22Rv1 (cell line): ENCODE results near the gene EMID1.

Experiments used
- H3K27ac ChIP-seq: fragments of 450-650 bp; 2 replicates; pipeline ENCODE4 v1.5.1; 2017
- ZFX ChIP-seq: fragments of 450-650 bp; IDR thresholded peaks from 2 replicates; pipeline ENCODE4 v1.6.1; 2017; ENCODE audit warnings: antibody characterized with exemption, borderline replicate concordance
- TF ChIP-seq, protein P1 (sequence below): fragments of 450-650 bp; IDR thresholded peaks from 2 replicates; pipeline ENCODE4 v1.5.1; 2017; ENCODE audit warnings: mild to moderate bottlenecking

The EMID1 gene

DNA sequence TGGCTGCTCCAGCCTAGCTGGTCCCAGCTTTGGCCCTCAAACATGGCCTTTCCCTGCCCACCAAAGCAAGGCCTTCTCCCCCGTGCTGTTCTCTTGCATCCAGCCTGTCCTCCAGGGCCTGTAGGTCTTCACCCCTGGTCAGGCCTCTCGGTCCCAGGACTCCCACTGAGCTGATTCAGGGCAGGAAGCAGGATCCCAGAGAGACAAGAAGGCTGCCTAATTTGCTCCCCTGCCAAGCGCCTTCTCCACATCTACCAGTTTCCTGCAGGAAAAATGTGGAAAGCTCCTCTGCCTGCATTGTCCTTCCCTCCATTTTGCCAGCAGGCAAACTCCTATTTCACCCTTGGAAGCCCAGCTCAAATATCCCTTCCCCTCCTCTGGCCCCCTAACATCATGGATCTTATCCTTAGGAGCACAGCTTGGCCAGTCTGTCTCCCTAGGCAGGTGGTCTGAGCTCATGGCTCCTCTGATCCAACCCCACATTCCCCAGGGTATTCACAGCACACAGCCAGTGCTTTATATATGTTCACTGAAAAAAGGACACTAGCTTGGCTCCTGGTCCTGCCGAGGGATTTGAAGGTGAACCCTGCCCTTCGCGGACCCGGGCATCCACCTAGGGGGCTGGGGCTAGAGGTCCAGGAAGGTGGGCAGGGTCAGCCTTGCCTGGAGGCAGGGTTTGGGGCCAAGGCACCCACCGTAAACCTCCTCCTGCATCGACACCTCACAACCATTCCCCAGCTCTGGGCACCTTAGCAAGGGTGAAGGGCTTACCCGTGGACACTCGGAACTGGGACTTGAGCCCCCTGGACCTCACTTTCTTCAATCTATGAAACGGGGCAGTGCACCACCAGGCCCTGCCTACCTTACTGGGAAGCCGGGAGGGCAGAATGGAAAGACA is 61.1 kb downstream of the EMID1 start:
- peak overlapping the region; percentile 93 for H3K27ac ChIP-seq
- TF ChIP-seq ZFX: no peak
- TF ChIP-seq, protein P1, sequence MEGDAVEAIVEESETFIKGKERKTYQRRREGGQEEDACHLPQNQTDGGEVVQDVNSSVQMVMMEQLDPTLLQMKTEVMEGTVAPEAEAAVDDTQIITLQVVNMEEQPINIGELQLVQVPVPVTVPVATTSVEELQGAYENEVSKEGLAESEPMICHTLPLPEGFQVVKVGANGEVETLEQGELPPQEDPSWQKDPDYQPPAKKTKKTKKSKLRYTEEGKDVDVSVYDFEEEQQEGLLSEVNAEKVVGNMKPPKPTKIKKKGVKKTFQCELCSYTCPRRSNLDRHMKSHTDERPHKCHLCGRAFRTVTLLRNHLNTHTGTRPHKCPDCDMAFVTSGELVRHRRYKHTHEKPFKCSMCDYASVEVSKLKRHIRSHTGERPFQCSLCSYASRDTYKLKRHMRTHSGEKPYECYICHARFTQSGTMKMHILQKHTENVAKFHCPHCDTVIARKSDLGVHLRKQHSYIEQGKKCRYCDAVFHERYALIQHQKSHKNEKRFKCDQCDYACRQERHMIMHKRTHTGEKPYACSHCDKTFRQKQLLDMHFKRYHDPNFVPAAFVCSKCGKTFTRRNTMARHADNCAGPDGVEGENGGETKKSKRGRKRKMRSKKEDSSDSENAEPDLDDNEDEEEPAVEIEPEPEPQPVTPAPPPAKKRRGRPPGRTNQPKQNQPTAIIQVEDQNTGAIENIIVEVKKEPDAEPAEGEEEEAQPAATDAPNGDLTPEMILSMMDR: no peak

DNA sequence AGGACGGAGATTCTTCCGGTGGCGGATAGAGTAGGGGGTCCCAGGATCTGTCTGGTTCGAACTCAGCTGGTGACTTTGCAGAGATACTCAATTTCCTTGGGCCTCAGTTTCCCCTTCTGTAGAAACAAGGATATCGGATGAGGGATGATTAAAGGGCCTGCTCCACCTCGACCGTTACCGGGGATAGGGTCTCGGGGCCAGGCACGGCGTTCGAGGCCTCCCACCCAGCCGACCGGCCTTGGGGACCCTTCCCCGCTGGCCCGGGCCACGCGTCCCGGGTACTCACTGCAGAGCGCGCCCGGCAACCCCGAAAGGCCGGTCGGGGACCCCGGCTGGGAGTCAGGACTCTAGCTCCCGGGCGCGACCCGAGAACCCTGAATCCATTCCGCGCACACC is 61.8 kb downstream of the EMID1 start:
- H3K27ac ChIP-seq: peak overlapping the region; percentile 93
- TF ChIP-seq, protein P1: no peak
- no peak for TF ChIP-seq ZFX

DNA sequence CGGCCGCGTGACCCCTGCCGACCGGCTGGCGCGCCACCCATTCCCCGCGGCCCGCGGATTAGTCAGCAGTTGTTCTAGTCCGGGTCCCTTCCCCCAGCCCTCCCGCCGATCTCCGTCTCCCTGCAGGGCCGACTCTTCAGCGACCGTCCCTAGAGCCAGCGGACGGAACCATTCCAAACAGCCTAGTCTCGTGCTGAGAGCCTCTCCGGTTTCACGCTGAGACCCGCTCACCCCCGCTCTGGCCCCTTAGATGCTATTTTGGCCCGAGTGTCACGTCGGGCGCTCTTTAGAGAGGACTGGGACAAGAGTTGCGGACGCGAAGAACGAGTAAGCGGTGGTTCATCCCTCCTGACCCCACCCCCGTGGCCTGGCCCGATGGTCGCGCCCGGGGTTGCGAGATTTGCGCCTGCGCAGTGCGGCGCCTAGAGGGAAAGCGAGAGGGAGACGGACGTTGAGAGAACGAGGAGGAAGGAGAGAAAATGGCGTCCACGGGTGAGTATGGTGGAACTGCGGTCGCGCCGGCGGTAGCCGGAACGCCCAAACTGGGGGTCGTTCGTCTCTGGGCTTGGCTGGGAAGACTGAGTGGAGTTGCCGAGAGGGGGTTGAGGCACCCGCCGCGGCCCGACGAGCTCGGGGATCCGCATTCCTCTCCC is 62.3 kb downstream of the EMID1 start, which contains the start of the genes EWSR1 and RHBDD3:
Gene EWSR1 (plus strand): TSS at position 411 of the 653 bp plus-strand sequence. CDS start 69 bp downstream, at position 480.
Gene RHBDD3 (minus strand): TSS at position 124 of the 653 bp plus-strand sequence. CDS start 2,355 bp downstream, outside the sequence.
- TF ChIP-seq, protein P1: no peak
- TF ChIP-seq ZFX: no peak
- peak within 1 kb of the TSS; percentile 93 for H3K27ac ChIP-seq

DNA sequence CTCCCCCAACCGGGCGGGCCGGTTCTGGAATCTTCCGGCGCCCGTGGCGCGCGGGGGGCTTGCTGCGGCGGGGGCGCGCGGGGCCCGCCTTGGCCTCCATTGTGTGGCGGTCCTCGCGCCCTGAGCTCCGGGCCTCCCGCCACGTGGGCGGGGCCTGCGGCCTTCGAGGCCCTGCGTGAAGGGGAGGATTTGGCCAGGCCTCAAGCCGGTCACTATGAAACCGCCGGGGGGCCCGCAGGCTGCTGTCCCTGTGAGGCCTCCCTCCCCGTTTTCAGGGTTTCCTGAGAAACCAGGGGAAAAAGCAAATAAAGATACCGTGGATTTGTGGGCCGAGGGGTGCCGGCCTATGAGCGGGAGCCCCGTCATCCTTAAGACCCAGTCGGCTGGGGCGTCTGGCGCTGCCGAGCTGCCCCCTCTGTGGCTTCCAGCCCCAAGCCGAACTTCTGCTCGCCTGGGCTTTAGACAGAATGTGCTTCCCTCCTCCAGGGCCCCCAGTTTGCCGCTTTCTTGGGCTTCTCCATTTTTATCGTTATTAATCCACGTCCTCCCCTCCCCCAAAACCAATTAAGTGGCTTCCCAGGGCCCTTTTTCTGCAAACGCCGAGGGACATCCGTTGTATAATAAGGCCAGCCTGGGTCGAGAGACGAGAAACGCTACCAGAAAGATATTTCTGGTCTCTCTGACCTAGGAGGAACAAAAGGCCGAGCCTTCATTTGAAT is 63.0 kb downstream of the EMID1 start:
- TF ChIP-seq, protein P1: no peak
- TF ChIP-seq ZFX: no peak
- H3K27ac ChIP-seq: peak overlapping the region; percentile 93

DNA sequence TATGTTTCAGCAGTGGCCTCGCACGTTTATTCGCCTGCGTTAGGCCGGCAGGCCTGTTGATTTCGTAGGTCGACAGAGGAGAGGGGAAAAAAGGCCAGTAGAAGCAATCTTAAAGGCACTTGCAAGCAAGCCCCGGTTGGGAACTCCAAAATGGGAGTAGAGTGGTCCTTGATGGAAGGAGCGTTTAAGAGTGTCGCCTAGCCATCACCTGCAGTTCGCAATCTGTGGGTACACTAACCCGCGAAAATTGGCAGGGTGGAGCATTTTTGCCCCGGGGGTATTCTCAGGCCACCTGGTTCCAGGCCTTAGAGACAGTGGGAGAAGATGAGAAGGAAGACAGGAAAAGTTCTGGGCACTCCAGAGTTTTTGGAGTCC is 63.5 kb downstream of the EMID1 start:
- peak overlapping the region; percentile 93 for H3K27ac ChIP-seq
- TF ChIP-seq, protein P1: no peak
- no peak for TF ChIP-seq ZFX

DNA sequence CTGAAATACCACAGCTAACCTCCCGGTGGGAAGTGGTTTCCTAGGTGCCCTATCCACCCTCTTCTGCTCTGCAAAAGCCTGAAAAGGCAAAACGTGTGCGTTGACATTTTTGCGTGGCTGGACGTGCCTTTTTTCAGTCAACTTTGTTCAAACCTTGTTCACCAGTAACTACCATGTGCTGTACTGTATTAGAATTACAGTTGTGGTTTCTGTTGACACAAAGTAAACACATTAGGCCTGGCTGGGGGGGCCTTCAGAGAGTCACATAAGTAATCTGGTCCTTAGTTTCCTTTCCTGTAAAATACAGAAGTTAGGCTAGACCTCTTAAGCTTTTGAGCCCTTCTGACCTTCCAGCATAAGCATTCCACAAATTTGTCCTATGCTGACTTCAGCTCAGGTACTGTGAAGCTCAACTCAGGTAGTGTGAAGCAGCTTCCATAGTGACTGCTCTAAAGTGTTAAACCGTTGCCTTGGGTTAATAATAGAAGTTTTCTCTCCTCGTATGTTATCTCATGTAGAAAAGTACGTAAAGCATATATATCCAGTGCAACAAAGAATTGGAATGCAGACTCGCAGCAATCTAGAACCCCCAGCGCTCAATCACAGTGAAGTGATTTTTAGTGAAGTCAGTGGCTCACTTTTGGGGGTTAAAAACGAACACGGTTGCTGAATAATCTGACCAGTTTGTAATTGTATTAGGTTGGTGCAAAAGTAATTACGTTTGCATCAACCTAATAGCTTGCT is 64.2 kb downstream of the EMID1 start:
- peak overlapping the region; percentile 93 for H3K27ac ChIP-seq
- TF ChIP-seq ZFX: no peak
- TF ChIP-seq, protein P1: no peak
